H54 (cell line): ENCODE results near the gene RBM46.

Experiments used
- DNase-seq: peaks from one replicate; pipeline ENCODE4 v3.0.0; 2011; ENCODE audit warnings: low spot score, mixed read lengths; ENCODE audit not compliant: insufficient read length
- FAIRE-seq: peaks from 3 replicates; lab custom pipeline; 2011; peaks lifted over from hg19 to GRCh38; lab: Jason Lieb, UNC
- POLR2A ChIP-seq: IDR thresholded peaks from 2 replicates; pipeline ENCODE4 v1.6.1; 2011; ENCODE audit warnings: low read depth, mild to moderate bottlenecking, low read length

The RBM46 gene

GRCh38 chr4:154877110-154877760 lies 96.2 kb downstream of the RBM46 start:
- TF ChIP-seq POLR2A: no peak
- DNase-seq (no peak), FAIRE-seq (no peak)
